Panc1 (cell line): ENCODE data around the gene CFAP58. TPM values are rescaled to one million over a fixed set of nuclear protein-coding genes. Genes with fewer than 3 reads are reported as not detected.

Source experiments
- ATAC-seq: fragments of 200-7000 bp; cut with Tn5 transposase; 2 replicates; pipeline ENCODE4 v1.9.1; 2020; ENCODE audit warnings: mild to moderate bottlenecking, moderate library complexity
- BruUV-seq: library from RNA; stranded (reverse); fragments of 400-500 nt; replicated peaks from 2 replicates; lab custom pipeline; 2021; lab: Mats Ljungman, UMichigan
- CTCF ChIA-PET: fragments of 300-600 bp; sonication (Branson Sonifier 250); formaldehyde crosslinking; loops from one replicate; lab custom pipeline; 2022; ENCODE audit warnings: antibody characterized with exemption; lab: Charles Lee
- POLR2A ChIA-PET: fragments of 300-600 bp; sonication (Branson Sonifier 250); formaldehyde crosslinking; loops from one replicate; lab custom pipeline; 2022; ENCODE audit warnings: antibody characterized with exemption; lab: Charles Lee
- DNase-seq: peaks from one replicate; pipeline ENCODE4 v3.0.0-alpha.2; 2010; ENCODE audit warnings: low read depth, low spot score
- H3K27ac ChIP-seq: 2 replicates; pipeline ENCODE4 v1.5.1; 2011; ENCODE audit warnings: mild to moderate bottlenecking, low read length, inconsistent platforms
- H3K27me3 ChIP-seq: fragments of 200-500 bp; sonication (Bioruptor generic); 2 replicates; pipeline ENCODE4 v1.6.0; 2014; ENCODE audit warnings: low read length, inconsistent platforms; ENCODE audit not compliant: control insufficient read depth, insufficient read depth
- H3K36me3 ChIP-seq: fragments of 200-500 bp; sonication (Bioruptor generic); 2 replicates; pipeline ENCODE4 v1.5.1; 2014; ENCODE audit warnings: inconsistent platforms, mild to moderate bottlenecking, low read length, moderate library complexity; ENCODE audit not compliant: control insufficient read depth, insufficient read depth
- H3K4me1 ChIP-seq: 2 replicates; pipeline ENCODE4 v1.5.1; 2011; ENCODE audit warnings: inconsistent platforms, mild to moderate bottlenecking, low read length, moderate library complexity; ENCODE audit not compliant: control insufficient read depth, insufficient read depth
- H3K4me3 ChIP-seq, 2 experiments: 2 replicates each; pipeline ENCODE4 v1.5.1; 2011 to 2012; ENCODE audit warnings: low read depth in 2 of 2, low read length in 2 of 2, mild to moderate bottlenecking in 2 of 2, inconsistent platforms in 1 of 2, moderate library complexity in 1 of 2
- H3K9me3 ChIP-seq: fragments of 200-500 bp; sonication (Bioruptor generic); 2 replicates; pipeline ENCODE4 v1.5.1; 2014; ENCODE audit warnings: low read depth, mild to moderate bottlenecking, inconsistent platforms, low read length, moderate library complexity; ENCODE audit not compliant: control insufficient read depth, insufficient read depth
- POLR2AphosphoS5 ChIP-seq: IDR thresholded peaks from 2 replicates; pipeline ENCODE4 v1.6.1; 2012; ENCODE audit warnings: mild to moderate bottlenecking, low read depth, low read length, moderate library complexity
- REST ChIP-seq, 2 experiments: IDR thresholded peaks; 2 replicates each; pipeline ENCODE4 v1.6.1; 2011 to 2012; ENCODE audit warnings: low read depth in 2 of 2, control low read depth in 1 of 2, low read length in 1 of 2, mild to moderate bottlenecking in 1 of 2, moderate library complexity in 1 of 2; ENCODE audit not compliant: insufficient read depth in 1 of 2
- SIN3A ChIP-seq: IDR thresholded peaks from 2 replicates; pipeline ENCODE4 v1.6.1; 2012; ENCODE audit warnings: low read depth, mild to moderate bottlenecking, low read length, moderate library complexity, borderline replicate concordance; ENCODE audit not compliant: insufficient read depth
- TCF7L2 ChIP-seq: IDR thresholded peaks from 2 replicates; pipeline ENCODE4 v1.6.1; 2011; ENCODE audit warnings: mild to moderate bottlenecking, low read depth, low read length, inconsistent platforms
- in situ Hi-C: cut with HindIII; loops from 2 replicates; pipeline ENCODE4 v1.10.0; 2016; ENCODE audit warnings: low sequenced_read_pairs, low pct_unique_long_range_greater_than_20kb
- intact Hi-C: fragments of 100-400 bp; cut with micrococcal nuclease; formaldehyde crosslinking; loops from one replicate; pipeline ENCODE4 v1.10.0; 2022; ENCODE audit not compliant: unreplicated experiment
- total RNA-seq: library from RNA; stranded (reverse); gene quantifications from one replicate; pipeline ENCODE4 v1.2.1, GENCODE V29; 2021; ENCODE audit not compliant: unreplicated experiment
- TF ChIP-seq, protein P1 (sequence below): fragments of 450-650 bp; IDR thresholded peaks from 2 replicates; pipeline ENCODE4 v1.5.1; 2017; ENCODE audit warnings: mild to moderate bottlenecking

Gene CFAP58
- total RNA-seq, 1 experiment from 2014 or later: 2.0 TPM

DNA sequence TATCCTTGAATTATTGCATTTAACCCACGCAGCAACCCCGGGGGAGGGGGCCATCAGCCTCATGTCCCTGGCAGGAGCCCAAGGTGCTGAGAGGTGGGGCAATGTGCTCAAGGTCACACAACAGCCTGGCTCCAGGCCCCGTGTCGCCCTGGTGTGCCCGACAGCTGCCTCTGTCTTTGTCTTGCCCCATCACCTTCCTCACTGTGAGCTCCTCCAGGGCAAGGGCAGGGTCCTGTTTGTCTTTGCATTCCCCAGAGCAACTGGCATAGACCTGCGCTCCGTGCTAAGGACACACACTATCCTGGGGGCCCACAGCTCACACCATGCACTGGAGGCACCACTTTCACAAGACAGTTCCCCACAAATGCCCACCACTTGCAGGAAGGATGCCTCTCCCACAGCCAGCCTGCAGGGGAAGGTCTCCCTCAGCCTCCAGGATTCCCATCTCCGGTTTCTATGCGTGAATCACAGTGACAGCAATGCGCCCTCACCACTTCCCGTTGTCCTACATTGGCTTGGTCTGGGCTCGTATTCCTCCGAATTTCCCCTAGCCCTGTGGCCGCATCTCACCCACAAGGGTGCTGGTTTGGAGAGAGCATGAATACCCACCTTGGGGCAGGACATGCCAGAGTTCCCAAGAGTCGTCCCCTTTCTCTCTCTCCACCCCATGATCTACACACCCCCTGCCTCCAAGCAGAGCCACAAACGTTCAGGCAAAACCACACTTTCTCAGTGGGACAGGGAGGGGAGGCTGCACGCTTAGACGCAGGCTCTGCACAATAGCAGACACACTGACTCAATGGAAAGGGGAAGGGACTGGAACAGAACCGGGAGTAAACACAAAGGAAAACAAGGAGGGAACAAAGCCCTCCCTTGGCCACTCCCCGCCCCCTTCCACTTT, 25.6 kb upstream of the CFAP58 start:
- intact Hi-C loops (no loop called here), in situ Hi-C loops (no loop called here)
- ATAC-seq (peak; percentile 3; the same call in 1 of the 2 replicates), DNase-seq (no peak)
- Histone ChIP-seq H3K27ac (peak overlapping the region; percentile 98), H3K4me1 (peaks cover 96% of the 10 kb centered on the region), H3K9me3 (no peaks in the 10 kb centered on the region), H3K36me3 (no peaks in the 10 kb centered on the region), H3K4me3 (peak overlapping the region; percentile 12 to 32), H3K27me3 (no peaks in the 10 kb centered on the region)
- CTCF ChIA-PET: no interaction called here
- BruUV-seq: no TSS peak
- POLR2A ChIA-PET: interaction anchor here (0.9 kb wide), 1 partner anchor 35 kb away, joined by 3 read pairs; no protein-coding TSS in a partner anchor
- TF ChIP-seq TCF7L2 (no peak), POLR2AphosphoS5 (no peak)
- TF ChIP-seq, protein P1, sequence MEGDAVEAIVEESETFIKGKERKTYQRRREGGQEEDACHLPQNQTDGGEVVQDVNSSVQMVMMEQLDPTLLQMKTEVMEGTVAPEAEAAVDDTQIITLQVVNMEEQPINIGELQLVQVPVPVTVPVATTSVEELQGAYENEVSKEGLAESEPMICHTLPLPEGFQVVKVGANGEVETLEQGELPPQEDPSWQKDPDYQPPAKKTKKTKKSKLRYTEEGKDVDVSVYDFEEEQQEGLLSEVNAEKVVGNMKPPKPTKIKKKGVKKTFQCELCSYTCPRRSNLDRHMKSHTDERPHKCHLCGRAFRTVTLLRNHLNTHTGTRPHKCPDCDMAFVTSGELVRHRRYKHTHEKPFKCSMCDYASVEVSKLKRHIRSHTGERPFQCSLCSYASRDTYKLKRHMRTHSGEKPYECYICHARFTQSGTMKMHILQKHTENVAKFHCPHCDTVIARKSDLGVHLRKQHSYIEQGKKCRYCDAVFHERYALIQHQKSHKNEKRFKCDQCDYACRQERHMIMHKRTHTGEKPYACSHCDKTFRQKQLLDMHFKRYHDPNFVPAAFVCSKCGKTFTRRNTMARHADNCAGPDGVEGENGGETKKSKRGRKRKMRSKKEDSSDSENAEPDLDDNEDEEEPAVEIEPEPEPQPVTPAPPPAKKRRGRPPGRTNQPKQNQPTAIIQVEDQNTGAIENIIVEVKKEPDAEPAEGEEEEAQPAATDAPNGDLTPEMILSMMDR: no peak

DNA sequence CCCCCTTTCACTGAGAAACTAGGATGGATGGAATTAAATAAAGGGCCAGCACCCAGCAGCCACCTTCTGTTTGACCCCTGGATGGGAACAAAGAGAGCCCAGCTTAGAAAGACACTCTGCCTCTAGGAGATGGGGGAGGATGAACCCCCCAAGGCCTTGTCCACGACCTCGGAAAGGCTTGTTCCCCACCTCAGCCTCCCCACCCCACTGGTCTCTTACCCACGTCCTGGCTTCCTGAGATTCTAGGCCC, 25.1 kb upstream of the CFAP58 start:
- POLR2A ChIA-PET: interaction anchor here (0.9 kb wide), 1 partner anchor 36 kb away, joined by 3 read pairs; no protein-coding TSS in a partner anchor
- in situ Hi-C loops: no loop called here
- no peak for ATAC-seq
- Histone ChIP-seq H3K36me3 (no peaks in the 10 kb centered on the region), H3K27ac (peak overlapping the region; percentile 98), H3K27me3 (no peaks in the 10 kb centered on the region), H3K4me1 (peaks cover 96% of the 10 kb centered on the region), H3K9me3 (no peaks in the 10 kb centered on the region), H3K4me3 (peak overlapping the region; percentile 12 to 32)
- CTCF ChIA-PET: interaction anchor here (0.6 kb wide), 1 partner anchor 960 kb away, joined by 3 read pairs; no protein-coding TSS in a partner anchor
- intact Hi-C loops: no loop called here
- TF ChIP-seq, protein P1: no peak
- no peak for TF ChIP-seq SIN3A
- no peak for TF ChIP-seq POLR2AphosphoS5
- no peak for DNase-seq
- BruUV-seq: no TSS peak

- DNase-seq (peak; percentile 98), ATAC-seq (peak; percentile 71)
- in situ Hi-C loops: no loop called here
- BruUV-seq: no TSS peak
- ChIA-PET CTCF (interaction anchor here (0.6 kb wide), 1 partner anchor 961 kb away, joined by 3 read pairs; no protein-coding TSS in a partner anchor), POLR2A (interaction anchor here (0.9 to 1.2 kb wide), 2 partner anchors 18 to 36 kb away, joined by 3 read pairs; no protein-coding TSS in a partner anchor)
- H3K36me3 ChIP-seq: no peaks in the 10 kb centered on the region
- H3K27ac ChIP-seq: peak overlapping the region; percentile 98
- intact Hi-C loops: no loop called here
- peak overlapping the region; percentile 12 to 32 for H3K4me3 ChIP-seq
- no peaks in the 10 kb centered on the region for H3K27me3 ChIP-seq
- H3K9me3 ChIP-seq: no peaks in the 10 kb centered on the region
- H3K4me1 ChIP-seq: peaks cover 96% of the 10 kb centered on the region
- peak; percentile 63 for TF ChIP-seq POLR2AphosphoS5
- TF ChIP-seq, protein P1: no peak
- no peak for TF ChIP-seq REST (IDR thresholded peaks at IDR 0.05; ENCODE audit: insufficient read depth in 1 of 2, low read depth in 2 of 2, low read length in 1 of 2)
- TF ChIP-seq TCF7L2: no peak
- 0 out of 2 replicates have a peak, but pooled peaks have one; percentile 19 for TF ChIP-seq SIN3A
Observed at GRCh38 chr10:104328896-104329710, 24.5 kb upstream of the CFAP58 start.
